Right lobe of liver (tissue), 6 donors: ENCODE data around the gene SLITRK3. TPM values are rescaled to one million over a fixed set of nuclear protein-coding genes. Genes with fewer than 3 reads are reported as not detected.
A peak's percentile ranks its signal among the peaks of the same experiment; 100 is the strongest.

Experiments
- ATAC-seq, 4 donors: fragments of 200-7000 bp; cut with Tn5 transposase; one replicate each; pipeline ENCODE4 v1.9.1; 2020; ENCODE audit warnings: mild to moderate bottlenecking in 4 of 4, moderate library complexity in 4 of 4
- DNase-seq, 3 donors: peaks; one replicate each; pipeline ENCODE4 v3.0.0-alpha.2; 2020
- H3K27ac ChIP-seq, 3 donors: fragments of 200-600 bp; one replicate each; pipeline ENCODE4 v1.8.0; 2022
- H3K27me3 ChIP-seq, 2 donors: fragments of 200-600 bp; one replicate each; pipeline ENCODE4 v1.8.0; 2022
- H3K36me3 ChIP-seq, 4 donors: fragments of 200-600 bp; sonication (generic) in 1 of 4; one replicate each; pipeline versions ENCODE4 v1.5.1 to v1.8.0; 2017 to 2022; ENCODE audit warnings: control low read depth in 1 of 4
- H3K4me1 ChIP-seq, 4 donors: fragments of 200-600 bp; sonication (generic) in 1 of 4; one replicate each; pipeline versions ENCODE4 v1.5.1 to v1.8.0; 2017 to 2022; ENCODE audit warnings: control low read depth in 1 of 4
- H3K4me3 ChIP-seq, 3 donors: fragments of 200-600 bp; one replicate each; pipeline ENCODE4 v1.8.0; 2022
- H3K9me3 ChIP-seq, 4 donors: fragments of 200-600 bp; sonication (generic) in 1 of 4; one replicate each; pipeline versions ENCODE4 v1.5.1 to v1.8.0; 2017 to 2022; ENCODE audit warnings: control low read depth in 1 of 4
- POLR2A ChIP-seq: fragments of 450-650 bp; IDR thresholded peaks from one replicate; pipeline ENCODE4 v1.6.1; 2017; ENCODE audit warnings: antibody characterized with exemption, mild to moderate bottlenecking
- WGBS: methylation state at CpG from one replicate; pipeline ENCODE4 v1.1.6; 2018; ENCODE audit warnings: low coverage, low lambda C conversion rate; ENCODE audit not compliant: insufficient coverage; ENCODE audit errors: missing lambda C conversion rate; 5-methylcytosine and 5-hydroxymethylcytosine counted together
- intact Hi-C, 2 donors: fragments of 100-400 bp; cut with DNase I; formaldehyde crosslinking; loops; one replicate each; pipeline versions ENCODE4 v1.11.2 to v1.14.1; 2022
- total RNA-seq, 6 experiments: library from RNA; depleted of rRNA in 2 of 6; stranded (reverse); fragments of >200 nt in 2 of 6; fragmentation: NEBNext Ultra II Directional in 3 of 6; extraction: Animal tissue kit (Norgen Biotek cat#: 25700) in 3 of 6; gene quantifications; one replicate each; pipeline versions ENCODE4 v1.1.0 to v1.2.4, GENCODE V29; 2016 to 2023
- TF ChIP-seq, protein P1 (sequence below), 4 donors: fragments of 200-600 bp in 3 of 4; fragments of 450-650 bp in 1 of 4; IDR thresholded peaks; one replicate each; pipeline versions ENCODE4 v1.5.1 to v1.8.0; 2016 to 2022; ENCODE audit warnings: antibody characterized with exemption in 4 of 4, mild to moderate bottlenecking in 2 of 4
- donor health status: DM: no; HTN: yes; CAD: no.
- donor health status: DM: no; HTN: no; CAD: no.
- donor health status: DM: no; HTN: no; CAD: no.
- donor health status: DM: no; HTN: yes; CAD: no.
- donor health status: DM: no; HTN: yes; CAD: no.

SLITRK3 gene
- total RNA-seq, 6 experiments from 2014 or later: 0.15 to 10.5 (median 3.6) TPM

DNA sequence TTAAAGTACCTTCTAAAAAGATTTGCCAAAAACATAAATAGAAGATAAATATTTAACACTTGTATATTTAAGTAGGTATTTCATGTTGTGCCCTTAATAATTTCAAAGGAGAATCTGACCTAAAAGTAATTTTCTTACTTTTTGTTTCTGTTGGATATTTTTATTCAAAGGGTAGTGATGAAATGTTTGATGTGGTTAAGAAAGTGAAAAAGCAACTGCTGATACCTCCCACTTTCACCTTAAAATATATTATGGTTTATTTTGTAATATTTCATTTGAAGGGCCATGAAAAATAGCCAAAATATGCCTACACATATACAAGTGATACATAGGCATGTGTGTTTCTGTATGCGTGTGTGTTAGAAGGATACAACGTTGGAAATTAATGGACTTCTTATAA is 5.8 kb upstream of the SLITRK3 start:
- intact Hi-C loops: no loop called here
- TF ChIP-seq, protein P1, sequence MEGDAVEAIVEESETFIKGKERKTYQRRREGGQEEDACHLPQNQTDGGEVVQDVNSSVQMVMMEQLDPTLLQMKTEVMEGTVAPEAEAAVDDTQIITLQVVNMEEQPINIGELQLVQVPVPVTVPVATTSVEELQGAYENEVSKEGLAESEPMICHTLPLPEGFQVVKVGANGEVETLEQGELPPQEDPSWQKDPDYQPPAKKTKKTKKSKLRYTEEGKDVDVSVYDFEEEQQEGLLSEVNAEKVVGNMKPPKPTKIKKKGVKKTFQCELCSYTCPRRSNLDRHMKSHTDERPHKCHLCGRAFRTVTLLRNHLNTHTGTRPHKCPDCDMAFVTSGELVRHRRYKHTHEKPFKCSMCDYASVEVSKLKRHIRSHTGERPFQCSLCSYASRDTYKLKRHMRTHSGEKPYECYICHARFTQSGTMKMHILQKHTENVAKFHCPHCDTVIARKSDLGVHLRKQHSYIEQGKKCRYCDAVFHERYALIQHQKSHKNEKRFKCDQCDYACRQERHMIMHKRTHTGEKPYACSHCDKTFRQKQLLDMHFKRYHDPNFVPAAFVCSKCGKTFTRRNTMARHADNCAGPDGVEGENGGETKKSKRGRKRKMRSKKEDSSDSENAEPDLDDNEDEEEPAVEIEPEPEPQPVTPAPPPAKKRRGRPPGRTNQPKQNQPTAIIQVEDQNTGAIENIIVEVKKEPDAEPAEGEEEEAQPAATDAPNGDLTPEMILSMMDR (IDR thresholded peaks at IDR 0.05): no peak
- TF ChIP-seq POLR2A: no peak
- no peak for DNase-seq
- Histone ChIP-seq H3K4me3 (no peak overlapping the region), H3K27me3 (no peaks in the 10 kb centered on the region), H3K4me1 (no peaks in the 10 kb centered on the region), H3K36me3 (no peaks in the 10 kb centered on the region), H3K9me3 (no peaks in the 10 kb centered on the region), H3K27ac (no peak overlapping the region)
- WGBS: 96% methylated on average over 2 of the region's 2 CpGs
- ATAC-seq: no peak

DNA sequence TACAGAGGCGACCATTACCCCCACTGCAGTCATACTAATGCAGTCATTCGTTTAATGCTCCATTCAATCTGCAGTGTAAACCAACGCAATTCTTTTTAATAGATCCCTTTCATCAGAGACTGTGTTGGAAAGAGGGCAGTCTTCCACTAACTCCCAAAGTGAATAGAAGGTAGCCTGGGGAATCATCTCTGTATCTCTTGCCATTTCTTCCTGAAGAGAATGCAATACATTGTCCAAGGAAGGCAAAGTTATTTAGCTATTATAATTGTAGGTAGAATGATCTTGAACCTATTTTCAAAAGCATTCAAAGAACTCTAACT is 1.3 kb upstream of the SLITRK3 start:
- Histone ChIP-seq H3K27me3 (peaks cover 0 to 4% of the 10 kb centered on the region in 2 donors), H3K9me3 (no peaks in the 10 kb centered on the region), H3K4me3 (no peak overlapping the region), H3K27ac (no peak overlapping the region), H3K36me3 (no peaks in the 10 kb centered on the region), H3K4me1 (peaks cover 0 to 13% (median 0%) of the 10 kb centered on the region in 4 donors)
- intact Hi-C loops: no loop called here
- ATAC-seq (peak in 2 of 4 donors; percentile 7 to 29), DNase-seq (no peak)
- WGBS: 5% methylated on average over 3 of the region's 3 CpGs
- TF ChIP-seq, protein P1 (IDR thresholded peaks at IDR 0.05): no peak
- TF ChIP-seq POLR2A: no peak

DNA sequence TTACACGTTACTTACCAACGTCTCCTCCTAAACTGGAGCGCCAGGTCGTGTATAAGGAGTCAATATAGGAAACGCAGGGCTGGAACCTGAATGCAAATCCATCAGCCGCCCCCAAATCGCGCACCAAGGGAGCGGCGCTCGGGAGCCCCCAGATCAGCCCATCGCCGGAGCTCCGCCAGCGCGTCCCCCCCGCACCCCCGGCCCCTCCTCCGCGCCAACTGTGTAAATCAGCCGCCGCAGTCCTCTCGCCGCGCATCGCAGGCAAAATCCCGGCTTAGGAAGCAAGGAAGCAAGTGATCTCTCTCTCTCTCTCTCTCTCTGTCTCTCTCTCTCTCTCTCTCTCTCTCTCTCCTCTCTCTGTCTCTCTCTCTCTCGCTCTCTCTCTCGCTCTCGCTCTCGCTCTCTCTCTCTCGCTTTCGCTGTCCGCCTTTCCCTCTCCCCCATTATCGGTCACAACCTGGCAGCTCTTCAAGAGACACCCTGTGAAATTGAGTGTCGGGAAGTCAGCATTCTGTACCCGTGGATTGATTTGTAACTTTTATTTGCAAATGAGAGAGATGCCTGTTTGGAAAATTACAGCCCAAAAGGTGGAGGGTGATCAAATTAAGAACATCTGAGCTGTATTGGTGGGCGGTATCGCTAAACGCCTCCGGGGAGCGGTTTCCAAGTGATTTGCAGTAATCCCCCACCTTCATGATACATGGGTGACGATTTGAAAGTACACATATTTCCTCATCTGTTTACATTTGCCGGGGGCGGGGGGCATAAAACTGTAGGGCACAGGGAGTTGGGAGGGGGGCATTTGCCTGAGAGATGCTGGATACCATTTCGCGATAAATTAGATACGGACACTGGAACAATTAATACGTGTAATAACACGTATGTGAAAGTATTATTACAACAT is 645 bp upstream of the SLITRK3 start:
- Histone ChIP-seq H3K4me3 (peak overlapping the region; percentile 47 to 61 (median 54)), H3K9me3 (no peaks in the 10 kb centered on the region), H3K27ac (peak overlapping the region in 1 of 3 donors; percentile 37), H3K4me1 (peaks cover 0 to 13% (median 0%) of the 10 kb centered on the region in 4 donors), H3K36me3 (no peaks in the 10 kb centered on the region), H3K27me3 (peaks cover 0 to 4% of the 10 kb centered on the region in 2 donors)
- ATAC-seq: peak; percentile 36 to 63 (median 42)
- TF ChIP-seq POLR2A: no peak
- TF ChIP-seq, protein P1 (IDR thresholded peaks at IDR 0.05): peak in 1 of 4 donors; percentile 25
- DNase-seq: peak in 2 of 3 donors; percentile 24 to 52
- WGBS: 2% methylated on average over 30 of the region's 50 CpGs
- intact Hi-C loops: no loop called here

DNA sequence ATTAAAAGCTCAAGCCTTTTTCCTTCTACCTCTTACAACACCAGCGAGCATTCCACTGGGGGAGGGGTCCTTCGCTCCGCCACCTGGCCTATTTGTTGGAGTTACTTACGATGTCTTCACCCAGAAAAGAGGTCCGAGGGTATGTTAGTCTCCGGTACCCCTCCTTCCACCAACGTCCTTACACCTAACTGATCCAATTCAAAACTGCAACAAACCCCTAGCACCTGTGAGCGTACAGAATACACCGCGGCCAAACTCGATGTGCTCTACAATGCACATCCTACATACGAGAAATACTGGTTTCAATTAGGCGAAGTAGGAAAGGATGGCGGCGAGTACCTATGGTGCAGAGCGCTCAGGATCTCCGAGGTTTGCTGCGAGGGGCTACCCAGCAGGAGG is 944 bp downstream of the SLITRK3 start:
- no peaks in the 10 kb centered on the region for H3K36me3 ChIP-seq
- intact Hi-C loops: no loop called here
- peaks cover 0 to 4% of the 10 kb centered on the region in 2 donors for H3K27me3 ChIP-seq
- DNase-seq (no peak), ATAC-seq (peak; percentile 8 to 20 (median 16))
- H3K4me1 ChIP-seq: peaks cover 0 to 13% (median 0%) of the 10 kb centered on the region in 4 donors
- H3K27ac ChIP-seq: no peak overlapping the region
- peak overlapping the region; percentile 47 to 61 (median 54) for H3K4me3 ChIP-seq
- H3K9me3 ChIP-seq: no peaks in the 10 kb centered on the region
- TF ChIP-seq POLR2A: no peak
- TF ChIP-seq, protein P1 (IDR thresholded peaks at IDR 0.05): no peak
- 3% methylated on average over 17 of the region's 18 CpGs for WGBS
